GM23338 (cell line): Measurements from ENCODE around the gene RFX2. TPM values are rescaled to one million over a fixed set of nuclear protein-coding genes. Genes with fewer than 3 reads are reported as not detected.

ENCODE experiments used
- ATAC-seq: fragments of 200-7000 bp; cut with Tn5 transposase; 3 replicates; pipeline ENCODE4 v1.9.1; 2020
- DNase-seq: peaks from one replicate; pipeline ENCODE4 v3.0.0-alpha.2; 2015; ENCODE audit warnings: low spot score
- H2AFZ ChIP-seq: fragments of 200-600 bp; sonication (generic); 2 replicates; pipeline ENCODE4 v1.8.0; 2016; ENCODE audit warnings: antibody characterized with exemption, mild to moderate bottlenecking, moderate library complexity
- H3F3A ChIP-seq: fragments of 200-600 bp; sonication (generic); replicated peaks from 2 replicates; pipeline ENCODE4 v1.8.0; 2017; ENCODE audit warnings: antibody characterized with exemption, mixed run types, low read depth
- H3K27ac ChIP-seq: fragments of 200-600 bp; sonication (generic); 2 replicates; pipeline ENCODE4 v1.6.1; 2016; ENCODE audit warnings: low read depth
- H3K27me3 ChIP-seq: fragments of 200-600 bp; sonication (generic); 2 replicates; pipeline ENCODE4 v1.8.0; 2016; ENCODE audit warnings: mild to moderate bottlenecking, mixed run types, moderate library complexity; ENCODE audit not compliant: insufficient read depth
- H3K36me3 ChIP-seq: fragments of 200-600 bp; sonication (generic); 2 replicates; pipeline ENCODE4 v1.8.0; 2016; ENCODE audit warnings: mild to moderate bottlenecking; ENCODE audit not compliant: insufficient read depth
- H3K4me1 ChIP-seq: fragments of 200-600 bp; sonication (generic); 2 replicates; pipeline ENCODE4 v1.8.0; 2016; ENCODE audit warnings: mild to moderate bottlenecking, moderate library complexity; ENCODE audit not compliant: insufficient read depth
- H3K4me2 ChIP-seq: fragments of 200-600 bp; sonication (generic); 2 replicates; pipeline ENCODE4 v1.7.1; 2017; ENCODE audit warnings: mixed run types
- H3K4me3 ChIP-seq: fragments of 200-600 bp; sonication (generic); 2 replicates; pipeline ENCODE4 v1.6.1; 2016; ENCODE audit warnings: mixed run types
- H3K79me2 ChIP-seq: fragments of 200-600 bp; sonication (generic); replicated peaks from 2 replicates; pipeline ENCODE4 v1.8.0; 2017; ENCODE audit warnings: mild to moderate bottlenecking; ENCODE audit not compliant: insufficient read depth
- H3K9me2 ChIP-seq: fragments of 200-600 bp; sonication (generic); 2 replicates; pipeline ENCODE4 v1.8.0; 2017; ENCODE audit not compliant: insufficient read depth
- H4K20me1 ChIP-seq: fragments of 200-600 bp; sonication (generic); replicated peaks from 2 replicates; pipeline ENCODE4 v1.8.0; 2017; ENCODE audit warnings: mild to moderate bottlenecking; ENCODE audit not compliant: insufficient read depth
- H3K27ac Mint-ChIP-seq: 2 replicates; pipeline ENCODE4 v1.8.0; 2020; ENCODE audit warnings: inconsistent platforms, mild to moderate bottlenecking, moderate library complexity, mixed read lengths
- H3K27me3 Mint-ChIP-seq: 3 replicates; pipeline ENCODE4 v1.8.0; 2022; ENCODE audit warnings: low read depth, mild to moderate bottlenecking, moderate library complexity, mixed read lengths, inconsistent platforms; ENCODE audit not compliant: insufficient read depth, poor library complexity
- H3K36me3 Mint-ChIP-seq: 3 replicates; pipeline ENCODE4 v1.8.0; 2021; ENCODE audit warnings: low read depth, mild to moderate bottlenecking, inconsistent platforms, moderate library complexity, mixed read lengths
- H3K4me1 Mint-ChIP-seq: 3 replicates; pipeline ENCODE4 v1.8.0; 2020; ENCODE audit warnings: mild to moderate bottlenecking, inconsistent platforms, mixed read lengths
- H3K4me3 Mint-ChIP-seq: 3 replicates; pipeline ENCODE4 v1.8.0; 2021; ENCODE audit warnings: moderate library complexity, mild to moderate bottlenecking, inconsistent platforms, mixed read lengths
- H3K9me3 Mint-ChIP-seq: 3 replicates; pipeline ENCODE4 v1.8.0; 2020; ENCODE audit warnings: moderate library complexity, mild to moderate bottlenecking, inconsistent platforms, mixed read lengths
- CREB1 ChIP-seq: fragments of 250-450 bp; sonication (Bioruptor Pico); IDR thresholded peaks from 2 replicates; pipeline ENCODE4 v1.5.0; 2020; ENCODE audit warnings: low read depth, mild to moderate bottlenecking, moderate library complexity
- EZH2 ChIP-seq: fragments of 200-600 bp; sonication (generic); IDR thresholded peaks from one replicate; pipeline ENCODE4 v1.8.0; 2017; ENCODE audit warnings: antibody characterized with exemption, mild to moderate bottlenecking, low read depth; ENCODE audit not compliant: unreplicated experiment
- EZH2phosphoT487 ChIP-seq: fragments of 200-600 bp; sonication (generic); IDR thresholded peaks from one replicate; pipeline ENCODE4 v1.8.1; 2018; ENCODE audit warnings: antibody characterized with exemption; ENCODE audit not compliant: unreplicated experiment
- JUNB ChIP-seq: IDR thresholded peaks from one replicate; pipeline ENCODE4 v1.6.1; 2016; ENCODE audit warnings: antibody characterized with exemption; ENCODE audit not compliant: unreplicated experiment
- NANOG ChIP-seq: IDR thresholded peaks from 2 replicates; pipeline ENCODE4 v1.6.1; 2016; ENCODE audit warnings: antibody characterized with exemption, borderline replicate concordance
- POLR2AphosphoS5 ChIP-seq: IDR thresholded peaks from 2 replicates; pipeline ENCODE4 v1.6.1; 2016; ENCODE audit warnings: antibody characterized with exemption, low read depth
- STAT1 ChIP-seq: IDR thresholded peaks from one replicate; pipeline ENCODE4 v1.6.1; 2016; ENCODE audit warnings: antibody characterized with exemption; ENCODE audit not compliant: unreplicated experiment
- ZNF114 ChIP-seq: fragments of 250-450 bp; sonication (Bioruptor Pico); IDR thresholded peaks from 2 replicates; pipeline ENCODE4 v1.5.0; 2020; ENCODE audit warnings: mild to moderate bottlenecking, moderate library complexity
- ZNF331 ChIP-seq: fragments of 250-450 bp; sonication (Bioruptor Pico); IDR thresholded peaks from 2 replicates; pipeline ENCODE4 v1.5.0; 2020; ENCODE audit warnings: low read depth, mild to moderate bottlenecking, moderate library complexity
- ZNF462 ChIP-seq: fragments of 250-450 bp; sonication (Bioruptor Pico); IDR thresholded peaks from 2 replicates; pipeline ENCODE4 v1.5.0; 2020; ENCODE audit warnings: mild to moderate bottlenecking, moderate library complexity
- polyA plus RNA-seq: library from polyadenylated mRNA; unstranded; fragments of >200 nt; fragmentation: Nextera tagmentation; extraction: Ambion mirVana; gene quantifications from 2 replicates; pipeline ENCODE4 v1.2.1, GENCODE V29; 2016
- total RNA-seq: library from RNA; depleted of rRNA; stranded (reverse); fragments of >200 nt; shearing (Covaris generic); gene quantifications from 2 replicates; pipeline ENCODE4 v1.2.3, GENCODE V29; 2014
- TF ChIP-seq, protein P1 (sequence below), 2 experiments: fragments of 200-600 bp in 1 of 2; sonication (generic) in 1 of 2; conservative IDR thresholded peaks; 2 replicates each; pipeline versions ENCODE4 v1.5.1 to v1.6.1; 2016 to 2017; ENCODE audit warnings: antibody characterized with exemption in 2 of 2, low read depth in 2 of 2, mild to moderate bottlenecking in 2 of 2, moderate library complexity in 1 of 2
- TF ChIP-seq, protein P2 (sequence below): IDR thresholded peaks from one replicate; pipeline ENCODE4 v1.6.1; 2018; ENCODE audit warnings: antibody characterized with exemption; ENCODE audit not compliant: unreplicated experiment
- TF ChIP-seq, protein P3 (sequence below): IDR thresholded peaks from 2 replicates; pipeline ENCODE4 v1.6.1; 2016; ENCODE audit warnings: antibody characterized with exemption

Gene RFX2
- total and polyA plus RNA-seq, 2 experiments from 2014 or later: 4.6 to 13.0 TPM

DNA sequence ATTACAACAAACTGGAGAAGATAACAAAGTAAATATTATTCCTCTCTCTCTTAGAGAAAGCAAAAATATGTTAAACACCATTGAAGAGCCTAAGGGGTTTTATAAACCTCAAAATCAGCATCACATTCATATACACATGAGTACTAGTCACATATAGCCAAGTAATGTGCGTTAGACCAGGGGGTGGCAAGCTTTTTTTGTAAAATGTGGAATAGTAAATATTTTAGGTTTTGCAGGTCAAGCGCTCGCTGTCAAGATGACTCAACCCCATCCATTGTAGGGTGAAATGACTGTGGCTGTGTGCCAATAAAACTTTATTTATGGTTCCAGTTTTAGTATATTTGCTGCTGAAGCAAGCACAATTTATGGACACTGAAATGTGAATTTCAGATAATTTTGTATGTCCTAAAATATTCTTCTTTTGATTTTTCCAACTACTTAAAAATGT is 21.7 kb downstream of the RFX2 start:
- no peak overlapping the region for H3K4me2 ChIP-seq

More for the DNA sequence above, 21.7 kb downstream of the RFX2 start:
- H3K4me3 ChIP-seq: no peak overlapping the region
- DNase-seq (no peak), ATAC-seq (no peak)
- H3K79me2 ChIP-seq: no peaks in the 10 kb centered on the region
- Mint-ChIP-seq H3K4me3 (no peak overlapping the region), H3K4me1 (peaks cover 30% of the 10 kb centered on the region), H3K27ac (no peak overlapping the region), H3K27me3 (peaks cover 22% of the 10 kb centered on the region), H3K9me3 (no peaks in the 10 kb centered on the region), H3K36me3 (no peaks in the 10 kb centered on the region)
- no peaks in the 10 kb centered on the region for H4K20me1 ChIP-seq
- 0 out of 2 replicates have a peak, but pooled peaks cover 3% of the 10 kb centered on the region for H3K9me2 ChIP-seq
- peaks cover 12% of the 10 kb centered on the region; the same call in 1 of the 2 replicates for H3K27me3 ChIP-seq
- no peak overlapping the region for H2AFZ ChIP-seq
- H3K27ac ChIP-seq: no peak overlapping the region
- H3K4me1 ChIP-seq: peaks cover 26% of the 10 kb centered on the region
- H3F3A ChIP-seq: no peaks in the 10 kb centered on the region
- no peak for TF ChIP-seq ZNF331
- no peak for TF ChIP-seq EZH2phosphoT487
- TF ChIP-seq POLR2AphosphoS5: no peak
- TF ChIP-seq, protein P1, sequence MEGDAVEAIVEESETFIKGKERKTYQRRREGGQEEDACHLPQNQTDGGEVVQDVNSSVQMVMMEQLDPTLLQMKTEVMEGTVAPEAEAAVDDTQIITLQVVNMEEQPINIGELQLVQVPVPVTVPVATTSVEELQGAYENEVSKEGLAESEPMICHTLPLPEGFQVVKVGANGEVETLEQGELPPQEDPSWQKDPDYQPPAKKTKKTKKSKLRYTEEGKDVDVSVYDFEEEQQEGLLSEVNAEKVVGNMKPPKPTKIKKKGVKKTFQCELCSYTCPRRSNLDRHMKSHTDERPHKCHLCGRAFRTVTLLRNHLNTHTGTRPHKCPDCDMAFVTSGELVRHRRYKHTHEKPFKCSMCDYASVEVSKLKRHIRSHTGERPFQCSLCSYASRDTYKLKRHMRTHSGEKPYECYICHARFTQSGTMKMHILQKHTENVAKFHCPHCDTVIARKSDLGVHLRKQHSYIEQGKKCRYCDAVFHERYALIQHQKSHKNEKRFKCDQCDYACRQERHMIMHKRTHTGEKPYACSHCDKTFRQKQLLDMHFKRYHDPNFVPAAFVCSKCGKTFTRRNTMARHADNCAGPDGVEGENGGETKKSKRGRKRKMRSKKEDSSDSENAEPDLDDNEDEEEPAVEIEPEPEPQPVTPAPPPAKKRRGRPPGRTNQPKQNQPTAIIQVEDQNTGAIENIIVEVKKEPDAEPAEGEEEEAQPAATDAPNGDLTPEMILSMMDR (conservative IDR thresholded peaks at IDR 0.05; ENCODE audit: low read depth in 2 of 2): no peak
- TF ChIP-seq, protein P2, sequence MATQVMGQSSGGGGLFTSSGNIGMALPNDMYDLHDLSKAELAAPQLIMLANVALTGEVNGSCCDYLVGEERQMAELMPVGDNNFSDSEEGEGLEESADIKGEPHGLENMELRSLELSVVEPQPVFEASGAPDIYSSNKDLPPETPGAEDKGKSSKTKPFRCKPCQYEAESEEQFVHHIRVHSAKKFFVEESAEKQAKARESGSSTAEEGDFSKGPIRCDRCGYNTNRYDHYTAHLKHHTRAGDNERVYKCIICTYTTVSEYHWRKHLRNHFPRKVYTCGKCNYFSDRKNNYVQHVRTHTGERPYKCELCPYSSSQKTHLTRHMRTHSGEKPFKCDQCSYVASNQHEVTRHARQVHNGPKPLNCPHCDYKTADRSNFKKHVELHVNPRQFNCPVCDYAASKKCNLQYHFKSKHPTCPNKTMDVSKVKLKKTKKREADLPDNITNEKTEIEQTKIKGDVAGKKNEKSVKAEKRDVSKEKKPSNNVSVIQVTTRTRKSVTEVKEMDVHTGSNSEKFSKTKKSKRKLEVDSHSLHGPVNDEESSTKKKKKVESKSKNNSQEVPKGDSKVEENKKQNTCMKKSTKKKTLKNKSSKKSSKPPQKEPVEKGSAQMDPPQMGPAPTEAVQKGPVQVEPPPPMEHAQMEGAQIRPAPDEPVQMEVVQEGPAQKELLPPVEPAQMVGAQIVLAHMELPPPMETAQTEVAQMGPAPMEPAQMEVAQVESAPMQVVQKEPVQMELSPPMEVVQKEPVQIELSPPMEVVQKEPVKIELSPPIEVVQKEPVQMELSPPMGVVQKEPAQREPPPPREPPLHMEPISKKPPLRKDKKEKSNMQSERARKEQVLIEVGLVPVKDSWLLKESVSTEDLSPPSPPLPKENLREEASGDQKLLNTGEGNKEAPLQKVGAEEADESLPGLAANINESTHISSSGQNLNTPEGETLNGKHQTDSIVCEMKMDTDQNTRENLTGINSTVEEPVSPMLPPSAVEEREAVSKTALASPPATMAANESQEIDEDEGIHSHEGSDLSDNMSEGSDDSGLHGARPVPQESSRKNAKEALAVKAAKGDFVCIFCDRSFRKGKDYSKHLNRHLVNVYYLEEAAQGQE: no peak
- no peak for TF ChIP-seq EZH2
- TF ChIP-seq, protein P3, sequence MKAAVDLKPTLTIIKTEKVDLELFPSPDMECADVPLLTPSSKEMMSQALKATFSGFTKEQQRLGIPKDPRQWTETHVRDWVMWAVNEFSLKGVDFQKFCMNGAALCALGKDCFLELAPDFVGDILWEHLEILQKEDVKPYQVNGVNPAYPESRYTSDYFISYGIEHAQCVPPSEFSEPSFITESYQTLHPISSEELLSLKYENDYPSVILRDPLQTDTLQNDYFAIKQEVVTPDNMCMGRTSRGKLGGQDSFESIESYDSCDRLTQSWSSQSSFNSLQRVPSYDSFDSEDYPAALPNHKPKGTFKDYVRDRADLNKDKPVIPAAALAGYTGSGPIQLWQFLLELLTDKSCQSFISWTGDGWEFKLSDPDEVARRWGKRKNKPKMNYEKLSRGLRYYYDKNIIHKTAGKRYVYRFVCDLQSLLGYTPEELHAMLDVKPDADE: no peak
- no peak for TF ChIP-seq ZNF114 (CRISPR knock-in tag)
- no peak for TF ChIP-seq ZNF462 (CRISPR knock-in tag)
- TF ChIP-seq CREB1 (CRISPR knock-in tag): no peak
- no peak for TF ChIP-seq NANOG
- no peak for TF ChIP-seq STAT1
- TF ChIP-seq JUNB: no peak
- H3K36me3 ChIP-seq: no peaks in the 10 kb centered on the region
